Colonic mucosa (tissue), 4 donors: ENCODE measurements around the gene RPL13A. TPM values are rescaled to one million over a fixed set of nuclear protein-coding genes. Genes with fewer than 3 reads are reported as not detected.

Source experiments
- DNase-seq: peaks from one replicate; pipeline ENCODE4 v3.0.0-alpha.2; 2020
- H3K27ac ChIP-seq: fragments of 200-600 bp; one replicate; pipeline ENCODE4 v1.8.0; 2021
- H3K27me3 ChIP-seq: fragments of 200-600 bp; one replicate; pipeline ENCODE4 v1.8.0; 2021
- H3K36me3 ChIP-seq: fragments of 200-600 bp; one replicate; pipeline ENCODE4 v1.8.0; 2021
- H3K4me1 ChIP-seq: fragments of 200-600 bp; one replicate; pipeline ENCODE4 v1.8.0; 2021; ENCODE audit warnings: mild to moderate bottlenecking
- H3K4me3 ChIP-seq: fragments of 200-600 bp; one replicate; pipeline ENCODE4 v1.8.0; 2021
- H3K9ac ChIP-seq, 2 donors: one replicate each; pipeline ENCODE4 v1.7.0; 2013; ENCODE audit warnings: control low read depth in 2 of 2, low read depth in 2 of 2, low read length in 2 of 2
- H3K9me3 ChIP-seq: fragments of 200-600 bp; one replicate; pipeline ENCODE4 v1.8.0; 2021
- CTCF ChIP-seq: fragments of 200-600 bp; IDR thresholded peaks from one replicate; pipeline ENCODE4 v1.8.0; 2022; ENCODE audit warnings: antibody characterized with exemption, mild to moderate bottlenecking
- intact Hi-C: fragments of 100-400 bp; cut with DNase I; formaldehyde crosslinking; loops from one replicate; pipeline ENCODE4 v1.14.1; 2022
- total RNA-seq, 2 donors: library from RNA; stranded (reverse); fragmentation: NEBNext Ultra II Directional in 1 of 2; extraction: Animal tissue kit (Norgen Biotek cat#: 25700) in 1 of 2; gene quantifications; one replicate each; pipeline ENCODE4 v1.2.1, GENCODE V29; 2021
- donor health status: healthy.
- donor health status: DM: no; HTN: no; CAD: no.
- donor health status: DM: no; HTN: no; CAD: no.

The RPL13A gene
- total RNA-seq: 1,000 to 10,000 TPM; 2,431 to 2,528 TPM

- peaks cover 26% of the 10 kb centered on the region for H3K36me3 ChIP-seq
- H3K4me3 ChIP-seq: peak within 1 kb of the TSS; percentile 88
- peaks cover 6% of the 10 kb centered on the region for H3K4me1 ChIP-seq
- H3K9ac ChIP-seq: peak within 1 kb of the TSS; percentile 96 to 98
- DNase-seq: peak; percentile 100
- TF ChIP-seq CTCF: no peak
- peak within 1 kb of the TSS; percentile 87 for H3K27ac ChIP-seq
- intact Hi-C loops: no loop called here
- no peaks in the 10 kb centered on the region for H3K9me3 ChIP-seq
- no peaks in the 10 kb centered on the region for H3K27me3 ChIP-seq
These were observed at the start of gene RPL13A for GRCh38 chr19:49487277-49488045. Gene RPL13A, plus strand, starts transcription at chr19:49487608. Its CDS starts 22 bp downstream, at chr19:49487630.

GRCh38 chr19:49438261-49438660, 49.1 kb upstream of the RPL13A start:
- no peak for TF ChIP-seq CTCF
- peaks cover 51% of the 10 kb centered on the region for H3K27me3 ChIP-seq
- intact Hi-C loops: no loop called here
- no peak overlapping the region for H3K4me3 ChIP-seq
- H3K9ac ChIP-seq: no peak overlapping the region
- no peak overlapping the region for H3K27ac ChIP-seq
- no peak for DNase-seq
- H3K4me1 ChIP-seq: no peaks in the 10 kb centered on the region
- H3K36me3 ChIP-seq: no peaks in the 10 kb centered on the region
- no peaks in the 10 kb centered on the region for H3K9me3 ChIP-seq

- no peaks in the 10 kb centered on the region for H3K36me3 ChIP-seq
- intact Hi-C loops: no loop called here
- H3K9ac ChIP-seq: no peak overlapping the region
- H3K9me3 ChIP-seq: no peaks in the 10 kb centered on the region
- no peak for TF ChIP-seq CTCF
- H3K4me1 ChIP-seq: no peaks in the 10 kb centered on the region
- DNase-seq: no peak
- no peak overlapping the region for H3K27ac ChIP-seq
- H3K4me3 ChIP-seq: no peak overlapping the region
- H3K27me3 ChIP-seq: peaks cover 40% of the 10 kb centered on the region
These were observed 47.6 kb upstream of the RPL13A start for GRCh38 chr19:49439836-49440235.

- no peak for TF ChIP-seq CTCF
- intact Hi-C loops: no loop called here
- no peaks in the 10 kb centered on the region for H3K9me3 ChIP-seq
- no peak overlapping the region for H3K4me3 ChIP-seq
- H3K27me3 ChIP-seq: peaks cover 33% of the 10 kb centered on the region
- H3K27ac ChIP-seq: no peak overlapping the region
- H3K4me1 ChIP-seq: no peaks in the 10 kb centered on the region
- H3K36me3 ChIP-seq: no peaks in the 10 kb centered on the region
- peak overlapping the region in 1 of 2 donors; percentile 7 for H3K9ac ChIP-seq
- no peak for DNase-seq
These were observed 46.8 kb upstream of the RPL13A start for GRCh38 chr19:49440439-49441209.

- DNase-seq: peak; percentile 41
- Histone ChIP-seq H3K4me3 (no peak within 1 kb of the TSS), H3K36me3 (no peaks in the 10 kb centered on the region), H3K9me3 (no peaks in the 10 kb centered on the region), H3K4me1 (no peaks in the 10 kb centered on the region), H3K27ac (no peak within 1 kb of the TSS), H3K9ac (peak within 1 kb of the TSS in 1 of 2 donors; percentile 7), H3K27me3 (peaks cover 26% of the 10 kb centered on the region)
- TF ChIP-seq CTCF: no peak
- intact Hi-C loops: no loop called here
These were observed 46.0 kb upstream of the RPL13A start, which contains the start of gene SLC17A7 for GRCh38 chr19:49441210-49441959. Gene SLC17A7, minus strand, starts transcription at chr19:49441527. Its CDS starts 148 bp downstream, at chr19:49441379.
